NB4 (cell line): ENCODE measurements around the gene PPME1.

ENCODE experiments used
- CTCF ChIP-seq: IDR thresholded peaks from one replicate; pipeline ENCODE4 v1.5.1; 2012; ENCODE audit warnings: low read depth, low read length
- MAX ChIP-seq: IDR thresholded peaks from 2 replicates; pipeline ENCODE4 v1.6.1; 2011; ENCODE audit warnings: low read depth, low read length
- MYC ChIP-seq: IDR thresholded peaks from 2 replicates; pipeline ENCODE4 v1.6.1; 2011; ENCODE audit warnings: low read depth, low read length
- POLR2A ChIP-seq: IDR thresholded peaks from 2 replicates; pipeline ENCODE4 v1.6.1; 2011; ENCODE audit warnings: mild to moderate bottlenecking; ENCODE audit not compliant: insufficient read length; ENCODE audit errors: extremely low read depth

- no peak for TF ChIP-seq CTCF
- no peak for TF ChIP-seq POLR2A
- TF ChIP-seq MAX = no peak
- no peak for TF ChIP-seq MYC
Observed at GRCh38 chr11:74278721-74279161, 107.7 kb downstream of the PPME1 start.
